Activated CD8-positive, alpha-beta T cell treated with anti-CD3 and anti-CD28 coated beads for 36 hours (primary cell): ENCODE results near the gene ACTR3C. TPM values are rescaled to one million over a fixed set of nuclear protein-coding genes. Genes with fewer than 3 reads are reported as not detected.

ENCODE experiments used
- ATAC-seq: fragments of 200-7000 bp; cut with Tn5 transposase; one replicate; pipeline ENCODE4 v1.10.0; 2021; ENCODE audit warnings: mild to moderate bottlenecking, moderate library complexity
- CTCF ChIA-PET: fragments of 350-600 bp; sonication (Branson Sonifier 250); formaldehyde crosslinking; loops from one replicate; lab custom pipeline; 2021; ENCODE audit warnings: antibody characterized with exemption; lab: Charles Lee
- POLR2A ChIA-PET: fragments of 350-600 bp; sonication (Branson Sonifier 250); formaldehyde crosslinking; loops from one replicate; lab custom pipeline; 2021; ENCODE audit warnings: antibody characterized with exemption; lab: Charles Lee
- DNase-seq: peaks from one replicate; pipeline ENCODE4 v3.0.0-alpha.2; 2020
- H3K27ac Mint-ChIP-seq: one replicate; pipeline ENCODE4 v1.8.0; 2021; ENCODE audit warnings: mild to moderate bottlenecking, mixed read lengths
- H3K27me3 Mint-ChIP-seq: one replicate; pipeline ENCODE4 v1.8.0; 2021; ENCODE audit warnings: mixed read lengths
- H3K36me3 Mint-ChIP-seq: one replicate; pipeline ENCODE4 v1.8.0; 2021; ENCODE audit warnings: low read depth, mixed read lengths
- H3K4me1 Mint-ChIP-seq: one replicate; pipeline ENCODE4 v1.8.0; 2021; ENCODE audit warnings: low read depth, mixed read lengths
- H3K4me3 Mint-ChIP-seq: one replicate; pipeline ENCODE4 v1.8.0; 2021; ENCODE audit warnings: mild to moderate bottlenecking, moderate library complexity, mixed read lengths
- H3K9me3 Mint-ChIP-seq: one replicate; pipeline ENCODE4 v1.8.0; 2021; ENCODE audit warnings: mixed read lengths
- CTCF ChIP-seq: fragments of 200-600 bp; IDR thresholded peaks from one replicate; pipeline ENCODE4 v1.8.0; 2022; ENCODE audit warnings: antibody characterized with exemption, mild to moderate bottlenecking
- intact Hi-C: fragments of 100-400 bp; cut with micrococcal nuclease; formaldehyde crosslinking; loops from one replicate; pipeline ENCODE4 v1.10.0; 2022
- total RNA-seq, 2 experiments: library from RNA; stranded (reverse); gene quantifications; one replicate each; pipeline ENCODE4 v1.2.3, GENCODE V29; 2021

The ACTR3C gene
- total RNA-seq, 2 experiments from 2014 or later = 2.6 to 2.9 TPM

GRCh38 chr7:150363370-150363769 lies 40.0 kb upstream of the ACTR3C start:
- intact Hi-C loops = no loop called here
- Mint-ChIP-seq H3K27me3 (no peaks in the 10 kb centered on the region), H3K36me3 (peaks cover 3% of the 10 kb centered on the region), H3K9me3 (no peaks in the 10 kb centered on the region), H3K4me1 (peaks cover 54% of the 10 kb centered on the region), H3K4me3 (no peak overlapping the region), H3K27ac (no peak overlapping the region)
- CTCF ChIA-PET = interaction anchor here (0.9 to 1.7 kb wide), 2 partner anchors 8 to 42 kb away, joined by 3 to 5 read pairs; a partner anchor contains a TSS
- no peak for TF ChIP-seq CTCF
- POLR2A ChIA-PET = interaction anchor here (1.0 to 1.1 kb wide), 3 partner anchors 14 to 42 kb away, joined by 3 to 4 read pairs (median 3); a partner anchor contains a TSS
- ATAC-seq (no peak), DNase-seq (no peak)

- CTCF ChIA-PET = interaction anchor here (0.9 to 1.5 kb wide), 2 partner anchors 44 to 87 kb away, joined by 3 to 4 read pairs; a partner anchor contains a TSS
- H3K9me3 Mint-ChIP-seq = no peaks in the 10 kb centered on the region
- POLR2A ChIA-PET = interaction anchor here (1.0 kb wide), 2 partner anchors 32 to 44 kb away, joined by 3 to 4 read pairs; a partner anchor contains a TSS
- H3K4me3 Mint-ChIP-seq = no peak overlapping the region
- no peak overlapping the region for H3K27ac Mint-ChIP-seq
- intact Hi-C loops = no loop called here
- no peaks in the 10 kb centered on the region for H3K27me3 Mint-ChIP-seq
- ATAC-seq (no peak), DNase-seq (no peak)
- peaks cover 3% of the 10 kb centered on the region for H3K36me3 Mint-ChIP-seq
- H3K4me1 Mint-ChIP-seq = peaks cover 58% of the 10 kb centered on the region
- no peak for TF ChIP-seq CTCF
Observed at GRCh38 chr7:150361807-150362621, 38.7 kb upstream of the ACTR3C start.

GRCh38 chr7:150361402-150361801 lies 38.1 kb upstream of the ACTR3C start:
- TF ChIP-seq CTCF = no peak
- intact Hi-C loops = no loop called here
- Mint-ChIP-seq H3K9me3 (no peaks in the 10 kb centered on the region), H3K4me1 (peaks cover 59% of the 10 kb centered on the region), H3K27ac (no peak overlapping the region), H3K36me3 (peaks cover 3% of the 10 kb centered on the region), H3K27me3 (no peaks in the 10 kb centered on the region), H3K4me3 (no peak overlapping the region)
- ATAC-seq (no peak), DNase-seq (no peak)
- ChIA-PET CTCF (interaction anchor here (1.0 to 1.5 kb wide), 2 partner anchors 18 to 88 kb away, joined by 3 to 4 read pairs; no protein-coding TSS in a partner anchor), POLR2A (interaction anchor here (1.1 kb wide), 1 partner anchor 57 kb away, joined by 3 read pairs; no protein-coding TSS in a partner anchor)

GRCh38 chr7:150360363-150361058 lies 37.2 kb upstream of the ACTR3C start:
- Mint-ChIP-seq H3K27ac (peak overlapping the region; percentile 61), H3K36me3 (peaks cover 3% of the 10 kb centered on the region), H3K4me3 (no peak overlapping the region), H3K4me1 (peaks cover 52% of the 10 kb centered on the region), H3K9me3 (no peaks in the 10 kb centered on the region), H3K27me3 (no peaks in the 10 kb centered on the region)
- no peak for TF ChIP-seq CTCF
- intact Hi-C loops = no loop called here
- ATAC-seq (no peak), DNase-seq (no peak)
- ChIA-PET POLR2A (interaction anchor here (0.7 to 1.1 kb wide), 2 partner anchors 41 to 58 kb away, joined by 3 read pairs; no protein-coding TSS in a partner anchor), CTCF (interaction anchor here (1.0 kb wide), 1 partner anchor 17 kb away, joined by 3 read pairs; no protein-coding TSS in a partner anchor)
